Right lobe of liver (tissue), 4 donors: ENCODE measurements around the gene BTBD8.

Source experiments
- POLR2A ChIP-seq: fragments of 450-650 bp; IDR thresholded peaks from one replicate; pipeline ENCODE4 v1.6.1; 2017; ENCODE audit warnings: antibody characterized with exemption, mild to moderate bottlenecking
- TF ChIP-seq, protein P1 (sequence below), 4 donors: fragments of 200-600 bp in 3 of 4; fragments of 450-650 bp in 1 of 4; IDR thresholded peaks; one replicate each; pipeline versions ENCODE4 v1.5.1 to v1.8.0; 2016 to 2022; ENCODE audit warnings: antibody characterized with exemption in 4 of 4, mild to moderate bottlenecking in 2 of 4
- donor health status: DM: no; HTN: no; CAD: no.
- donor health status: DM: no; HTN: no; CAD: no.
- donor health status: DM: no; HTN: yes; CAD: no.

DNA sequence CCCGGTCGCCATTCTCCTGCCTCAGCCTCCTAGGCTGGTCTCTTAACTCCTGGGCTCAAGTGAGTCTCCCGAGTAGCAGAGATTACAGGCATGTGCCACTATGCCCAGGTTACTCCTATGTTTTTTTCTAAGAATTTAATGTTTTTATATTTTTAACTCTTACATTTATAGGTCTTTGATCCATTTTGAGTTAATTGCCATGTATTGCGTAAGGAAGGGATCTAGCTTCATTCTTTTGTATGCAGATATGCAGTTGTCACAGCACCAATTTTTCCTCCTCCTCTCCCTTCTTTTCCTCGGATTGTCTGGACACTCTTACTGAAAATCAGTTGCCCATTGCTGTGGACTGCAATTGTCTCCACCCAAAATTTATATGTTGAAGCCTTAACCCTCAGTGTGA is 11.5 kb downstream of the BTBD8 start:
- TF ChIP-seq, protein P1, sequence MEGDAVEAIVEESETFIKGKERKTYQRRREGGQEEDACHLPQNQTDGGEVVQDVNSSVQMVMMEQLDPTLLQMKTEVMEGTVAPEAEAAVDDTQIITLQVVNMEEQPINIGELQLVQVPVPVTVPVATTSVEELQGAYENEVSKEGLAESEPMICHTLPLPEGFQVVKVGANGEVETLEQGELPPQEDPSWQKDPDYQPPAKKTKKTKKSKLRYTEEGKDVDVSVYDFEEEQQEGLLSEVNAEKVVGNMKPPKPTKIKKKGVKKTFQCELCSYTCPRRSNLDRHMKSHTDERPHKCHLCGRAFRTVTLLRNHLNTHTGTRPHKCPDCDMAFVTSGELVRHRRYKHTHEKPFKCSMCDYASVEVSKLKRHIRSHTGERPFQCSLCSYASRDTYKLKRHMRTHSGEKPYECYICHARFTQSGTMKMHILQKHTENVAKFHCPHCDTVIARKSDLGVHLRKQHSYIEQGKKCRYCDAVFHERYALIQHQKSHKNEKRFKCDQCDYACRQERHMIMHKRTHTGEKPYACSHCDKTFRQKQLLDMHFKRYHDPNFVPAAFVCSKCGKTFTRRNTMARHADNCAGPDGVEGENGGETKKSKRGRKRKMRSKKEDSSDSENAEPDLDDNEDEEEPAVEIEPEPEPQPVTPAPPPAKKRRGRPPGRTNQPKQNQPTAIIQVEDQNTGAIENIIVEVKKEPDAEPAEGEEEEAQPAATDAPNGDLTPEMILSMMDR (IDR thresholded peaks at IDR 0.05), result no peak
- TF ChIP-seq POLR2A, result no peak
